SK-N-SH treated with all-trans-retinoic acid at 6 μM for 48 hours (cell line): Measurements from ENCODE around the gene PDGFC.

Experiments
- ATAC-seq: fragments of 200-7000 bp; cut with Tn5 transposase; 3 replicates; pipeline ENCODE4 v1.9.1; 2020; ENCODE audit warnings: mild to moderate bottlenecking, moderate library complexity
- ARNTL ChIP-seq: fragments of 450-650 bp; formaldehyde crosslinking; IDR thresholded peaks from 2 replicates; pipeline ENCODE4 v1.5.0; 2020; ENCODE audit warnings: low read depth, mild to moderate bottlenecking, moderate library complexity, borderline replicate concordance
- BACH2 ChIP-seq: fragments of 250-450 bp; sonication (Bioruptor Pico); IDR thresholded peaks from 2 replicates; pipeline ENCODE4 v1.9.0; 2021; ENCODE audit warnings: mild to moderate bottlenecking, borderline replicate concordance
- ESRRG ChIP-seq: fragments of 250-450 bp; sonication (Bioruptor Pico); IDR thresholded peaks from 2 replicates; pipeline ENCODE4 v1.6.1; 2021; ENCODE audit warnings: mild to moderate bottlenecking
- GLIS3 ChIP-seq: fragments of 250-450 bp; sonication (Bioruptor Pico); IDR thresholded peaks from 2 replicates; pipeline ENCODE4 v1.5.0; 2020; ENCODE audit warnings: mild to moderate bottlenecking, moderate library complexity
- OSR1 ChIP-seq: fragments of 250-450 bp; sonication (Bioruptor Pico); IDR thresholded peaks from 2 replicates; pipeline ENCODE4 v1.8.0; 2022; ENCODE audit warnings: moderate library complexity, mild to moderate bottlenecking, inconsistent platforms
- PATZ1 ChIP-seq: fragments of 250-450 bp; sonication (Bioruptor Pico); IDR thresholded peaks from 2 replicates; pipeline ENCODE4 v1.8.0; 2020; ENCODE audit warnings: mild to moderate bottlenecking, moderate library complexity, borderline replicate concordance
- PPARA ChIP-seq: fragments of 250-450 bp; sonication (Bioruptor Pico); IDR thresholded peaks from 2 replicates; pipeline ENCODE4 v1.5.0; 2020; ENCODE audit warnings: mild to moderate bottlenecking, borderline replicate concordance
- SNAI2 ChIP-seq: fragments of 250-450 bp; sonication (Bioruptor Pico); IDR thresholded peaks from 2 replicates; pipeline ENCODE4 v1.5.0; 2020; ENCODE audit warnings: mild to moderate bottlenecking, moderate library complexity
- TCF4 ChIP-seq: fragments of 250-450 bp; sonication (Bioruptor Pico); IDR thresholded peaks from 2 replicates; pipeline ENCODE4 v1.8.0; 2021; ENCODE audit warnings: mild to moderate bottlenecking, moderate library complexity, borderline replicate concordance
- TOX ChIP-seq: fragments of 250-450 bp; sonication (Bioruptor Pico); IDR thresholded peaks from 2 replicates; pipeline ENCODE4 v1.8.0; 2021; ENCODE audit warnings: mild to moderate bottlenecking, moderate library complexity, borderline replicate concordance
- TSHZ2 ChIP-seq: fragments of 250-450 bp; sonication (Bioruptor Pico); IDR thresholded peaks from 2 replicates; pipeline ENCODE4 v1.5.0; 2020; ENCODE audit warnings: mild to moderate bottlenecking, moderate library complexity
- ZC3H10 ChIP-seq: fragments of 250-450 bp; sonication (Bioruptor Pico); IDR thresholded peaks from 2 replicates; pipeline ENCODE4 v1.5.1; 2021; ENCODE audit warnings: mild to moderate bottlenecking, moderate library complexity
- ZFP3 ChIP-seq: fragments of 250-450 bp; sonication (Bioruptor Pico); IDR thresholded peaks from 2 replicates; pipeline ENCODE4 v1.5.0; 2020; ENCODE audit warnings: mild to moderate bottlenecking, moderate library complexity
- ZFP30 ChIP-seq: fragments of 450-650 bp; formaldehyde crosslinking; IDR thresholded peaks from 2 replicates; pipeline ENCODE4 v1.5.0; 2022; ENCODE audit warnings: mild to moderate bottlenecking, moderate library complexity
- ZNF565 ChIP-seq: fragments of 450-650 bp; formaldehyde crosslinking; conservative IDR thresholded peaks from 2 replicates; pipeline ENCODE4 v1.5.0; 2020; ENCODE audit warnings: low read depth, mild to moderate bottlenecking, moderate library complexity
- ZNF70 ChIP-seq: fragments of 450-650 bp; formaldehyde crosslinking; IDR thresholded peaks from 2 replicates; pipeline ENCODE4 v1.5.0; 2020; ENCODE audit warnings: mild to moderate bottlenecking, moderate library complexity
- ZNF8 ChIP-seq: fragments of 450-650 bp; formaldehyde crosslinking; IDR thresholded peaks from 2 replicates; pipeline ENCODE4 v1.5.0; 2020; ENCODE audit warnings: mild to moderate bottlenecking, moderate library complexity
- TF ChIP-seq, protein P1 (sequence below): fragments of 250-450 bp; sonication (Bioruptor Pico); IDR thresholded peaks from 2 replicates; pipeline ENCODE4 v1.5.1; 2020; ENCODE audit warnings: low read depth, mild to moderate bottlenecking, moderate library complexity
- TF ChIP-seq, protein P2 (sequence below): fragments of 250-450 bp; sonication (Bioruptor Pico); IDR thresholded peaks from 2 replicates; pipeline ENCODE4 v1.8.0; 2021; ENCODE audit warnings: low read depth, mild to moderate bottlenecking, moderate library complexity, borderline replicate concordance

The PDGFC gene

DNA sequence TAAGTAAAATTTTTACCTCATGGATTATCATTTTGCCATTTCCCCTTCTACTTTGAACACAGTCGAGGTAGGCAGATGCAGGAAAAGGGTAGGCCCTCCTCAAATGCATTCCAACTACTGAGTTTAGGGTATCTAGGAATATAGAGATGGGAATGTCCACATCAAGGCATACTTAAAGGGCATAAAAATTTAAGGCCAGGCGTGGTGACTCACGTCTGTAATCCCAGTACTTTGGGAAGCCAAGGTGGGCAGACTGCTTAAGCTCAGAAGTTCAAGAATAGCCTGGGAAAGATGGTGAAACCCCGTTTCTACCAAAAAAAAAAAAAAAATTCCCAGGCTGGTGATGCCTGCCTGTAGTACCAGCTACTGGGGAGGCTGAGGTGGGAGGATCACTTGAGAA is 146.5 kb downstream of the PDGFC start (continued):
- TF ChIP-seq, protein P1, sequence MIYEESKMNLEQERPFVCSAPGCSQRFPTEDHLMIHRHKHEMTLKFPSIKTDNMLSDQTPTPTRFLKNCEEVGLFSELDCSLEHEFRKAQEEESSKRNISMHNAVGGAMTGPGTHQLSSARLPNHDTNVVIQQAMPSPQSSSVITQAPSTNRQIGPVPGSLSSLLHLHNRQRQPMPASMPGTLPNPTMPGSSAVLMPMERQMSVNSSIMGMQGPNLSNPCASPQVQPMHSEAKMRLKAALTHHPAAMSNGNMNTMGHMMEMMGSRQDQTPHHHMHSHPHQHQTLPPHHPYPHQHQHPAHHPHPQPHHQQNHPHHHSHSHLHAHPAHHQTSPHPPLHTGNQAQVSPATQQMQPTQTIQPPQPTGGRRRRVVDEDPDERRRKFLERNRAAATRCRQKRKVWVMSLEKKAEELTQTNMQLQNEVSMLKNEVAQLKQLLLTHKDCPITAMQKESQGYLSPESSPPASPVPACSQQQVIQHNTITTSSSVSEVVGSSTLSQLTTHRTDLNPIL, result no peak
- TF ChIP-seq PATZ1 (CRISPR knock-in tag) (no peak), PPARA (CRISPR knock-in tag) (no peak), ZFP30 (CRISPR knock-in tag) (no peak)

DNA sequence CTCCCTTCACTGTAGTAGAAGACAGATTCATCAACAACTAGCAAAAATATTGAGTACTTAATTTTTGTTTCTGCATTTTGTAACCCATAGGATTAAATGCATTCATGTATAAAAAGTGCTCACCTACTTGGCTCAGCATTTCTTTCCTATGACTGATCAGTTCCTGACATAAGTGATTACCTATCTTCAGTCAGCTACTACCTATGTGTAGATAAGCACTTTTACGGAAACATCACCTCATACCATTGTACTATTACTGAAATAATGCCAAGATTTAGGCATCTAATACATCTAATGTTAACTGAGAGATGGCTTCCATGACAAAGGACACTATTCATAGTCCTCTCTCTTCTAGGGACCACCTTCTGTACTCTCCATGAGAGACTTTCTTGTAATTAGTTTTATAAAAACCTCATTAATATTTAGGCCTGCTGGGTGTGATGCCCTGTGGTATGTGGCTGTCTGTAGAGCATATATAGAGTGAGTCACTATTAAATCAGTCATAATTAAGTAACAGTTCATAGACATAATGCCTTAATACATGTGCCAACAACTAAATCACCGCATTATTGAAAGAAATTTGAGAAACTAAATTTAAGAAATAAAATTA is 147.0 kb downstream of the PDGFC start:
- ATAC-seq, result no peak

GRCh38 chr4:156820931-156821330 is 150.7 kb downstream of the PDGFC start:
- ATAC-seq, result peak; percentile 33; the same call in 1 of the 3 replicates
- TF ChIP-seq, protein P2, sequence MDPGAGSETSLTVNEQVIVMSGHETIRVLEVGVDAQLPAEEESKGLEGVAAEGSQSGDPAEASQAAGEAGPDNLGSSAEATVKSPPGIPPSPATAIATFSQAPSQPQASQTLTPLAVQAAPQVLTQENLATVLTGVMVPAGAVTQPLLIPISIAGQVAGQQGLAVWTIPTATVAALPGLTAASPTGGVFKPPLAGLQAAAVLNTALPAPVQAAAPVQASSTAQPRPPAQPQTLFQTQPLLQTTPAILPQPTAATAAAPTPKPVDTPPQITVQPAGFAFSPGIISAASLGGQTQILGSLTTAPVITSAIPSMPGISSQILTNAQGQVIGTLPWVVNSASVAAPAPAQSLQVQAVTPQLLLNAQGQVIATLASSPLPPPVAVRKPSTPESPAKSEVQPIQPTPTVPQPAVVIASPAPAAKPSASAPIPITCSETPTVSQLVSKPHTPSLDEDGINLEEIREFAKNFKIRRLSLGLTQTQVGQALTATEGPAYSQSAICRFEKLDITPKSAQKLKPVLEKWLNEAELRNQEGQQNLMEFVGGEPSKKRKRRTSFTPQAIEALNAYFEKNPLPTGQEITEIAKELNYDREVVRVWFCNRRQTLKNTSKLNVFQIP (CRISPR knock-in tag), result no peak
- TF ChIP-seq BACH2, result no peak
- no peak for TF ChIP-seq TCF4 (CRISPR knock-in tag)
- no peak for TF ChIP-seq ARNTL (CRISPR knock-in tag)
- TF ChIP-seq SNAI2 (CRISPR knock-in tag), result no peak
- no peak for TF ChIP-seq PATZ1 (CRISPR knock-in tag)
- TF ChIP-seq GLIS3 (CRISPR knock-in tag), result no peak
- TF ChIP-seq ZNF70 (CRISPR knock-in tag), result no peak

More for the DNA sequence above, 147.0 kb downstream of the PDGFC start:
- TF ChIP-seq TSHZ2, result no peak
- no peak for TF ChIP-seq ZNF565 (CRISPR knock-in tag)
- no peak for TF ChIP-seq ARNTL (CRISPR knock-in tag)

DNA sequence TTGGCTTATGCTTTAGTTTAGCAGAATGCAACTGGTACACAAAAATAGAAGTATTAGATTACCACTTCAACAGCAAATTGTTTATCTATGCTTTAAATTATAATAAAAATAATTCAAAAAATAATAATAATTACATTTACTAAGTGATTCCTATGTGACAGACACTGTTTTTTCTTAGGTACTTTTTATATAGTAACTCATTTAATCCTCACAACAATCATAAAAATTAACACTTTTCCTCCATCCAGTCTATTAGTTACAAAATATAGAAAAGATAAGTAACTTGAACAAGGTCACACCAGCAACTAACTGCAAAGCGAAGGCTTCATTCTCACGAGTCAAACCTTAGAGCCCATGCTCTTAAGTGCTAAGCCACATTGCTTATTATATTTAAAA is 155.2 kb downstream of the PDGFC start:
- TF ChIP-seq GLIS3 (CRISPR knock-in tag) (no peak), TSHZ2 (no peak), ESRRG (CRISPR knock-in tag) (no peak), ZFP3 (no peak), OSR1 (CRISPR knock-in tag) (no peak), ZNF8 (no peak), TOX (CRISPR knock-in tag) (no peak), BACH2 (no peak), PATZ1 (CRISPR knock-in tag) (no peak), ARNTL (CRISPR knock-in tag) (no peak), ZC3H10 (CRISPR knock-in tag) (no peak)
- no peak for ATAC-seq
